Esophagus (tissue), 2 donors: ENCODE measurements around the gene PTPN23. TPM values are rescaled to one million over a fixed set of nuclear protein-coding genes. Genes with fewer than 3 reads are reported as not detected.

ENCODE experiments used
- H3K27ac ChIP-seq, 2 donors: one replicate each; pipeline ENCODE4 v1.5.1; 2013; ENCODE audit warnings: low read depth in 2 of 2, mild to moderate bottlenecking in 2 of 2, inconsistent platforms in 1 of 2, low read length in 1 of 2, moderate library complexity in 1 of 2
- H3K27me3 ChIP-seq, 2 donors: one replicate each; pipeline ENCODE4 v1.6.1; 2013; ENCODE audit warnings: low read length in 2 of 2, control low read depth in 1 of 2, mild to moderate bottlenecking in 1 of 2; ENCODE audit not compliant: insufficient read depth in 2 of 2, control insufficient read depth in 1 of 2
- H3K36me3 ChIP-seq, 2 donors: one replicate each; pipeline ENCODE4 v1.6.1; 2013; ENCODE audit warnings: low read length in 1 of 2; ENCODE audit not compliant: control insufficient read depth in 2 of 2, insufficient read depth in 2 of 2
- H3K4me1 ChIP-seq, 2 donors: one replicate each; pipeline ENCODE4 v1.6.1; 2013; ENCODE audit warnings: low read length in 1 of 2; ENCODE audit not compliant: control insufficient read depth in 2 of 2, insufficient read depth in 2 of 2
- H3K4me3 ChIP-seq, 2 donors: one replicate each; pipeline ENCODE4 v1.5.1; 2013; ENCODE audit warnings: low read length in 2 of 2, mild to moderate bottlenecking in 2 of 2, low read depth in 1 of 2, moderate library complexity in 1 of 2
- H3K9me3 ChIP-seq, 2 donors: one replicate each; pipeline ENCODE4 v1.6.1; 2013; ENCODE audit warnings: mild to moderate bottlenecking in 2 of 2, low read depth in 1 of 2, low read length in 1 of 2, moderate library complexity in 1 of 2; ENCODE audit not compliant: control insufficient read depth in 2 of 2, insufficient read depth in 1 of 2
- WGBS, 2 donors: extraction: QIAGEN DNeasy Blood & Tissue Kit; methylation state at CpG; one replicate each; pipeline ENCODE4 v1.1.7; 2013; 5-methylcytosine and 5-hydroxymethylcytosine counted together
- polyA plus RNA-seq, 2 donors: library from polyadenylated mRNA; stranded (reverse); fragments of 200-250 nt; gene quantifications; one replicate each; pipeline ENCODE4 v1.2.3, GENCODE V29; 2013
- donor health status: healthy with polysubstance abuse.
- donor health status: Bipolar disorder and iron deficiency.

The PTPN23 gene
- polyA plus RNA-seq, 2 donors = 12.2 to 26.7 TPM

- H3K27ac ChIP-seq = no peak overlapping the region
- H3K9me3 ChIP-seq = no peaks in the 10 kb centered on the region
- H3K27me3 ChIP-seq = no peaks in the 10 kb centered on the region
- WGBS, 2 donors = 89 to 90% methylated on average over 9 of the region's 9 CpGs
- H3K4me1 ChIP-seq = peaks cover 0 to 7% of the 10 kb centered on the region in 2 donors
- H3K36me3 ChIP-seq = peaks cover 22 to 58% of the 10 kb centered on the region in 2 donors
- H3K4me3 ChIP-seq = no peak overlapping the region
Observed at GRCh38 chr3:47422743-47423142, 41.9 kb downstream of the PTPN23 start.

DNA sequence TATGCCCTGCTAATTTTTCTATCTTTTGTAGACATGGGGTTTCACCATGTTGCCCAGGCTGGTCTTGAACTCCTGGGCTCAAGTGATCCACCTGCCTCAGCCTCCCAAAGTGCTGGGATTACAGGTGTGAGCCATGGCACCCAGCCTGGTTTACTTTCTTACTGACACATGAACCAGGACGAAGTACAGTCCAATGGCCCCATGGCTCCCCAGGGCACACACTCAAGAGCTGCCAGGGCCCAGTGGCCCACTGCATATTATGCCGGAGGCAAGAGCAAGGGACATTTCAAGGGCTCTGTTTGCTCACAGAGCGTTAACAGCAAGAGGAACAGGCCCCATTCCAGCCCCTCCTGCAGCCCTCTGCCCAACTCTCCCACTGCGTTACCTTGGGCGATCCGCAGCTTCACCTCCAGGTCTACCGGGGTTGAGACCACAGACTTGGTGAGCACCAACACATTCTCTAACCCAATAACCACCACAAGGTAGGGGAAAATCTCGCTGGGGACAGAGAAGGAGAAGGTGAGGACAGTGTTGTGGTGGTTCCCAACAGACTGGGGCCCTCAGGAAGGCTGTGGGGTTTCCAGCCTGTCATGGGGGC is 42.8 kb downstream of the PTPN23 start:
- no peak overlapping the region for H3K4me3 ChIP-seq
- H3K9me3 ChIP-seq = no peaks in the 10 kb centered on the region
- peaks cover 0 to 7% of the 10 kb centered on the region in 2 donors for H3K4me1 ChIP-seq
- H3K36me3 ChIP-seq = peaks cover 29 to 57% of the 10 kb centered on the region in 2 donors
- no peak overlapping the region for H3K27ac ChIP-seq
- WGBS, 2 donors = 93 to 94% methylated on average over 8 of the region's 8 CpGs
- H3K27me3 ChIP-seq = no peaks in the 10 kb centered on the region

DNA sequence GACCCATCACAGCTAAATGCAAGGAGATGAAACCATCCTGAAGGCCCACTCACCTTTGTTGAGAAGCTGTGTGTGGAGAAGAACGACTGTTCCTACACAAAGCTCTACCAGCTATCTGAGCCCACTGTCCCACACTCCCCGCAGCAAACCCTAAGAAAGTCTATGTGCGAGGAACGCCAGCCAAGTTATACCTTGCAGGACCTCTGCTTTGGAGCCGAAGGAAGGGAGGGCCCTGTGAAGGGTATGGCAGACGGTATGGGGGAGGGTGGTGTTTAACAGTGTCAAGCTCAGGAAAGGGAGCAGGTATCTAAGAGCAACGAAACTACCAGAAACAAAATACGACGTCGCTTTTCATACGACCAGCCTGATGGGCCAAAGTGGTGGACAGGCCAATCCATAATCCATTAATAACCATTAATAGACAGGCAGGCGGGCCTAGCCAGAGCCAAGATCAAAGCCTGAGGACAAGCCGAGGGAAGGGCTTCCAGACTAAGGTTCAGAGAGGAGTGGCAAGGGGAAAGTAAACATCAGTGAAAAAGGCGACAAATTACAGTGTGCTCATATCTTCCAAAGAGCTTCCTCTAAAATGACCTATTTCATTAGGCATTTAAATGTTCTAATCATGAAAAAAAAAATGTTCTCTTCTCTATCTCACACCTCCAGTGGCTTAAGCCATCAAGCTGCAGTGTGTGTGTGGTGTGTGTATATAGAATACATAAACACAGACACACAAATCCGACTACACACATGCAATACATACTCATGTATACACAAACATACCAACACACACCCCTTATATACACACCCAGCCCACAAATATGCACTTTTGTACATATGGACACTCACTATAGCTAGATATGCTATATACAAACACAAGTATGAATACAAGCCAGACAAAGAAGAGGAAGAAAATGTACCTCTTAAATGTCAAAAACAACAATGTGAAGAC is 43.9 kb downstream of the PTPN23 start:
- WGBS, 2 donors = 72 to 77% methylated on average over 15 of the region's 15 CpGs
- no peaks in the 10 kb centered on the region for H3K9me3 ChIP-seq
- peaks cover 18 to 51% of the 10 kb centered on the region in 2 donors for H3K36me3 ChIP-seq
- H3K4me1 ChIP-seq = peaks cover 0 to 7% of the 10 kb centered on the region in 2 donors
- no peaks in the 10 kb centered on the region for H3K27me3 ChIP-seq
- H3K4me3 ChIP-seq = no peak overlapping the region
- no peak overlapping the region for H3K27ac ChIP-seq

DNA sequence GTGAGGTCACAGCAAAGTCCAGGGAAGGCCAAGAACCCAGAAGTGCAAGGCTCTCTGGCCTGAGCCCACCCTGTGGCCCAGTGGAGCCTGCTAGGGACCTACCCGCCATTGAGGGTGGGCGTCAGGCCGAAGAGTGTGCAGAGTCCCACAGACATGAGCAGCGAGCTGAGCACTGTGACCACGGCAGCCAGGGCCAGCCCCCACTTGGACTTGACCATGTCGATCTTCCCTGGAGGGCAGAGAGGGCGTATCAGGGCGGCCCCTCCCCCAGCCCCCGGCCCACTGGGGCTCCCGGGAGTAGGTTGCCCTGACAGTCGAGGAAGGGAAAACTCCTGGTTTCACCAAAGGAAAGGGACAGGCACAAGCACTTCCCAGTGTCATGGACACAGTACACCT is 44.6 kb downstream of the PTPN23 start:
- Histone ChIP-seq H3K27me3 (no peaks in the 10 kb centered on the region), H3K27ac (no peak overlapping the region), H3K4me1 (peaks cover 0 to 7% of the 10 kb centered on the region in 2 donors), H3K36me3 (peaks cover 18 to 45% of the 10 kb centered on the region in 2 donors), H3K9me3 (no peaks in the 10 kb centered on the region), H3K4me3 (no peak overlapping the region)
- WGBS, 2 donors = 85 to 90% methylated on average over 11 of the region's 11 CpGs

DNA sequence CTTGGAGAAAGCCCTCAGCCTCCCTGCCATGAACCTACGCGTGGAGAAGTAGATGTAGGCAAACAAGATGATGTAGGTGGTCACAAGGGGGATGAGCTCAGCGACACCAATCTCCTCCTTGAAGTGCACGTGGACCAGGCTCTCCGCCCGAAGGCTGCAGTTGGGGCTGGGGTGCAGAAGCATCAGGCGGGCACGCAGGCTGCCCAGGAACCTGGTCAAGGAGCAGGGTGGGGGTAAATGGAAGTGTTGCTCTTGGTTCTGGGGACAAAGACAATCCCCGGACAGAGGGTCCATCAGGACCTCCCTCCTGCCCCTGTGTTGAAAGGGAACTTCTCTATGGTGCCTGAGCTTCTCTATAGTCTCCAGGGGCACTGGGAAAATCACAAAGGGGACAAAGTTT is 45.1 kb downstream of the PTPN23 start:
- no peaks in the 10 kb centered on the region for H3K27me3 ChIP-seq
- 93 to 94% methylated on average over 9 of the region's 9 CpGs for WGBS, 2 donors
- no peak overlapping the region for H3K27ac ChIP-seq
- H3K36me3 ChIP-seq = peaks cover 18 to 48% of the 10 kb centered on the region in 2 donors
- no peak overlapping the region for H3K4me3 ChIP-seq
- H3K4me1 ChIP-seq = peaks cover 2 to 8% of the 10 kb centered on the region in 2 donors
- no peaks in the 10 kb centered on the region for H3K9me3 ChIP-seq

GRCh38 chr3:47427866-47428265 is 47.0 kb downstream of the PTPN23 start:
- H3K27me3 ChIP-seq = no peaks in the 10 kb centered on the region
- H3K4me1 ChIP-seq = peaks cover 2% of the 10 kb centered on the region in 2 donors
- H3K36me3 ChIP-seq = peaks cover 18 to 46% of the 10 kb centered on the region in 2 donors
- H3K27ac ChIP-seq = no peak overlapping the region
- WGBS, 2 donors = 90 to 92% methylated on average over 6 of the region's 6 CpGs
- H3K9me3 ChIP-seq = no peaks in the 10 kb centered on the region
- no peak overlapping the region for H3K4me3 ChIP-seq

DNA sequence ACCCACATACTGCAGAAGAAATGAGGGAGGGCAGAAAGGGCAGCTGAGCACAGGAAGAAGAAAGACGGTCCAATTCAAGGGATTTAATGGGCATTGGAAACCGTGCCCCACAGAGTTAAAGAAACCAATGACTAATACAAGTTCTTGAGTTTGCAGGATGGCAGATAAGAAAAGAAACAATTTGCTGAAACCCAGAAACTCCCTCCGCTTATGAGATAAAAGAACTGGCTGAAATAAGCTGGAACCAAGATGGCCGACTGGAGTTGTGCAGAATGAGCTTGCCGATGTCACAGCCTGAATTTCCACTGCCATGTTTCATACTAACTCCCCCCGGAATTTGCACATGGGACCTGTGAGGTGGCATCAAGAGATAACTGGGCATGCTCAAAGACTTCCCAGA is 47.8 kb downstream of the PTPN23 start:
- Histone ChIP-seq H3K27me3 (no peaks in the 10 kb centered on the region), H3K4me1 (peaks cover 2% of the 10 kb centered on the region in 2 donors), H3K27ac (no peak overlapping the region), H3K4me3 (no peak overlapping the region), H3K9me3 (no peaks in the 10 kb centered on the region), H3K36me3 (peaks cover 17 to 50% of the 10 kb centered on the region in 2 donors)
- WGBS, 2 donors = 91% methylated on average over 6 of the region's 6 CpGs

DNA sequence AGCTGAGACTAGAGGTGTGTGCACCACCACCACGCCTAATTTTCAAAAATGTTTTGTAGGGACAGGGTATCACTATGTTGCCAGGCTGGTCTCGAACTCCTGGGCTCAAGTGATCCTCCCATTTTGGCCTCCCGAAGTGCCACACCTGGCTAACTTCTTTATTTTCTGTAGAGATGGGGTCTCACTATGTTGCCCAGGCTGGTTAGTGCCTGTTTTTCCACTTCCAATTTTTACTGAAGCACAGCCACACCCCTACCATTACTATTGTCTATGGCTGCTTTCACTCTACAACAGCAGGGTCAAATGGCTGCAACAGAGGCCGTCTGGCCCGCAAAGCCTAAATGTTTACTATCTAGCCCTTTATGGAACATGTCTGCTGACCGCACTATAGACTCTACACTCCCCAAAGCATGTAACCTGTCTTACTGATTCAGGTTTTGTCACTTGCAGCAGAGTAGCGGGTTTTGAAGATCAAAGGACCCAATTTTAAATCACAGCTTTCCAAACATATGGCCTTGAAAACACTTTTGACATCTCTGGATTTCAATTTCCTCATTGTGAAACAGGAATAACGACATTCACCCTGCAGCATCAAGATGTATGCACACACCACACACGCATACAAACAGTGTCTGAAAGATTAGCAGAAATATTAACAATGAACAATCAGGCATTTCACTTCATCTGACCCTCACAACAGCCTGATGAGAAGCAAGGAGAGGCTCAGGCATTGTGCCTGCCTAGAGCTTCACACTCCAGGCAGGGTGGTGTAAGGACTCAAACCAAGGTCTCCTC is 48.9 kb downstream of the PTPN23 start:
- 87 to 89% methylated on average over 9 of the region's 9 CpGs for WGBS, 2 donors
- peaks cover 2 to 8% of the 10 kb centered on the region in 2 donors for H3K4me1 ChIP-seq
- peaks cover 20 to 50% of the 10 kb centered on the region in 2 donors for H3K36me3 ChIP-seq
- H3K27me3 ChIP-seq = no peaks in the 10 kb centered on the region
- H3K9me3 ChIP-seq = no peaks in the 10 kb centered on the region
- H3K27ac ChIP-seq = peak overlapping the region in 1 of 2 donors; percentile 16
- no peak overlapping the region for H3K4me3 ChIP-seq

- H3K4me3 ChIP-seq = no peak overlapping the region
- H3K4me1 ChIP-seq = peaks cover 2 to 8% of the 10 kb centered on the region in 2 donors
- peak overlapping the region in 1 of 2 donors; percentile 2 for H3K27ac ChIP-seq
- no peaks in the 10 kb centered on the region for H3K9me3 ChIP-seq
- H3K36me3 ChIP-seq = peaks cover 20 to 49% of the 10 kb centered on the region in 2 donors
- H3K27me3 ChIP-seq = no peaks in the 10 kb centered on the region
- 96% methylated on average over 7 of the region's 7 CpGs for whole genome bisulfite sequencing, 2 donors
Observed at GRCh38 chr3:47430606-47431005, 49.8 kb downstream of the PTPN23 start.
